Sciatic nerve (tissue), 2 donors: ENCODE measurements around the gene CARD9. TPM values are rescaled to one million over a fixed set of nuclear protein-coding genes. Genes with fewer than 3 reads are reported as not detected.
"Not testable (repeated sequence)": the region's sequence is repeated elsewhere in the genome, so short reads cannot be mapped to it uniquely, and the experiment has no call there.

ENCODE experiments used
- ATAC-seq: fragments of 200-7000 bp; cut with Tn5 transposase; one replicate; pipeline ENCODE4 v1.9.1; 2020; ENCODE audit warnings: mild to moderate bottlenecking, moderate library complexity
- DNase-seq: peaks from one replicate; pipeline ENCODE4 v3.0.0-alpha.2; 2020; ENCODE audit warnings: low spot score
- intact Hi-C: fragments of 100-400 bp; cut with DNase I; formaldehyde crosslinking; loops from one replicate; pipeline ENCODE4 v1.14.2; 2022
- total RNA-seq: library from RNA; stranded (reverse); fragmentation: NEBNext Ultra II Directional; extraction: Animal tissue kit (Norgen Biotek cat#: 25700); gene quantifications from one replicate; pipeline ENCODE4 v1.2.1, GENCODE V29; 2021
- donor health status: DM: no; HTN: no; CAD: no.
- donor health status: DM: no; HTN: no; CAD: no.

CARD9 gene
- total RNA-seq, 1 donor from 2014 or later = 4.0 TPM

DNA sequence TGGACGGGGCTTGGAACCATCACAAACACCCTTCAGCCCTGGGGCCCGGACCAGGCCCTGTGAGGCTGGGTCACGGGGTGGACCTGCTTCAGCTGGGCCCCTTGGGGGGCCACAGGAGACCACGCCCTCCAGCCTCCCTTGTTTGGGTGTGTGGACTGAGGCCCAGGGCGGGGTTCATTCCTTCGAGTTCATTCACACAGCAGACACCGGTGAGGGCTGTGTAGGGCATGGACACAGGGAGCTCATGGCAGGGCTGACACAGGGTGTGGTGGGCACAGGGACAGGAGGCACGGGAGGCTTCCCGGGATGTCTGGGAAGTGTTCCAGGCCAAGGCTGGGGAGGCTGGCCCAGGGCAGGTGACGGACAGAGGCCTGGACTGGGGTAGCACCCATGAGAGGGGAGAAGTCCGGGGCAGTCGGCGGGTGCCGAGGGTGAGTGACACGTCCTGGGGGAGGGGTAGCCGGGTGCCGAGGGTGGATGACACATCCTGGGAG, 18.8 kb downstream of the CARD9 start:
- DNase-seq = no peak
- intact Hi-C loops = no loop called here
- peak; percentile 18 for ATAC-seq

DNA sequence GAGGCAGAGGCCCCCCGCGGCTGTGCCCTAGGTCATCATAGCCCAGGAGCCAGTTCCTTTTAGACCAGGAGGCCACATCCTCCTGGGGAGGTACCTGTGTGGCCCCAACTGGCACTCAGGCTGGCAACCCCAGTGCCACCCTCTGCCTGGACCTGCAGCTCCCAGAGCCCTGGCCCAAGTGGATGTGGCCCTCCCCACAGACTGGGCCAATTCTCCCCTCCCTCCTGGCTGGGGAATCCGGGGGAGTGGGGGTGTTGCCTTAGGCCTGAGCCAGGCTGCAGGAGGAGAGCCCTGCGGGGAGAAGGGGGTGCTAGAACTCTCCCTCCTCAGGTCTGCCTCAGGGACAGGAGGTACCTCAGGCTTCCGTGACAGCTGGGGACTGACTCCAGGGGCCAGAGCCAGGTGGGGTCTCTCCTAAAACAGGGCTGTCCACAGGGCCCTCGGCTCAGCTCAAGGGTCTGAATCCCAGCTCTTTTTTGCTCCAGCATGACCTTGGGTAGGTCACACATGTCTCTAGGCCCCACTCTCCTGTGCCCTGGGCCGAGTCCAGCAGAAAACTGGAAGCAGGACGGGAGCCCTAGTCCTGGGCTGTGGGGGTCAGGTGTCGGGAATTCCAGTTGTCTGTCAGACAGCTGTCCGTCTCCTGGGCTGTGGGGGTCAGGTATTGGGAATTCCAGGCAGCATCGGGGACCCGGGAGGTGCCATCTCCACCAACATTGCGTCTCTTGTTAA, 19.5 kb downstream of the CARD9 start:
- ATAC-seq (peak; percentile 4), DNase-seq (no peak)
- intact Hi-C loops = no loop called here

GRCh38 chr9:136353088-136353487, 20.4 kb downstream of the CARD9 start:
- DNase-seq (no peak), ATAC-seq (no peak)
- intact Hi-C loops = no loop called here

- ATAC-seq (peak; percentile 5), DNase-seq (no peak)
- intact Hi-C loops = no loop called here
Measured at GRCh38 chr9:136352682-136353081, 20.8 kb downstream of the CARD9 start.

- intact Hi-C loops, DNase-seq, ATAC-seq: not testable (repeated sequence)
Measured at GRCh38 chr9:136351868-136352267, 21.6 kb downstream of the CARD9 start.

DNA sequence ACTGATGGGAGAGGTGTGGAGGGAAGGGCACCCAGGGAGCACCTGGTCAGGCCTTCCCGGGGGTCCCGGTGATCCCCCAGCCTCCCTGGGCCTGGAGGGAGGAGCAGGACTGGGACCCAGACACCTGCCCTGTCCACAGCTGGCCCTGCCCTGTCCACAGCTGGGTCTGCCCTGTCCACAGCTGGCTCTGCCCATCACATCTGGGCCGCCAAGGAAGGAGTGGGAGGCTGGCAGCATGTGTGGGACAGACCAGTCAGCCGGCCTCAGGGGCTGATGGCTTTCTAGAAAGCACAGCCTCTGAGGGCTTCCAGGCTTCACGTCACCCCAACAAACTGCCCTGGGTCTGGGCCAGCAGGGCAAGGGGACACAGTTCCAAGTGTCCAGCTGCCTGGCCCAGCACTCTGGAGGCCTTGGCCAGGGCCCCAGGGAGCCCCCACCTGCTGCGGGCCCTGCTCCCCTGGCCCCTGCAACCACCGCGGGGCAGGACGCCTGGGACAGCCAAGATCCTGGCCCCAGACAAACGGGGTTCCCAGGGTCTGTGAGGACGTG, 22.1 kb downstream of the CARD9 start:
- DNase-seq = no peak
- intact Hi-C loops = no loop called here
- no peak for ATAC-seq

- DNase-seq (no peak), ATAC-seq (no peak)
- intact Hi-C loops = no loop called here
Measured at GRCh38 chr9:136349546-136349945, 23.9 kb downstream of the CARD9 start.

- intact Hi-C loops = no loop called here
- ATAC-seq = no peak
- no peak for DNase-seq
Measured at GRCh38 chr9:136348691-136349090, 24.8 kb downstream of the CARD9 start.

- intact Hi-C loops = no loop called here
- DNase-seq = no peak
- ATAC-seq = no peak
Measured at GRCh38 chr9:136347472-136348256, 25.8 kb downstream of the CARD9 start.

- intact Hi-C loops = no loop called here
- no peak for ATAC-seq
- DNase-seq = no peak
Measured at GRCh38 chr9:136346927-136347465, 26.5 kb downstream of the CARD9 start.

- ATAC-seq = no peak
- no peak for DNase-seq
- intact Hi-C loops = no loop called here
Measured at GRCh38 chr9:136346157-136346481, 27.4 kb downstream of the CARD9 start.

DNA sequence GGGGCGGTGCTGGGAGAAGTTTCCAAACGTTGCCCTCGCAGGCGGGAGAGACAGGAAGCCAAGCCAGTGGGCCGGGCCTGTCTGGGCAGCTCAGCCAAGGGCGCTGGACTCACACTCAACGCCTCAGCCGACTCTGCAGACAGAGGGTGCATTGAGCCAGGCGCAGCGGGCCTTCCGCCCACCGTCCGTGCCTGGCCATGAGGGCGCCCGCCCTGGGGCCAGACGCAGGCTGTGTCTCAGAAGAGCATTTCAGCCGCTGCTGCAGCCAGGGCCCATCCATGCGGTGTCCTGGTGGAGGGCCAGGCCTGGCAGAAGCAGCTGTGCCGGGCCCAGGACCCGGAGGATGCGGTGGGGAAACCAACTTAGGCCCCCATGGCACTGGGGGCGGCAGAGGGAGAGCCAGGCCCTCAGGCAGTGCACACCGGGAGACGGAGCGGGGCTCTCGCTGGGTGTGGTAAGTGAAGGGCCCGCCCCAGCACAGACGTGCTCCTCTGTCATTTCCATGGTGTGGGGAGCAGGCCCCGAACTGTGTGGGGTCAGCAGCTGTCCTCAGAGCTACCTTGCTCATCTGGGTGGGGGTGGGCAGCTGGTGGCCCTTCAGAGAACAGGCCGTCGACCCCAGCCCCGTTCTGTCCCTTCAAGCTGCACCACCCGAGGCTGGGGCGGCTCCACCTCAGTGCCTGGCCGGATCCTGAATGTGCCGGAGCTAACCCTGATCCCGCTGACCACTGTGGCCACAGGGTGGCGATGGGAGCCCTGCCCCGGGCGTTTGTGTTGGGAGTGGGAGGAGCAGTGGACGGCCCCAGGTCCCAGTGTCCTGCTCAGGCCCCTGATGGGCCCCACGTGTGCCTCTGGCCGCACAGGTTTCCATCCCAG, 27.9 kb downstream of the CARD9 start:
- DNase-seq = peak; percentile 85
- intact Hi-C loops = no loop called here
- ATAC-seq = peak; percentile 75

DNA sequence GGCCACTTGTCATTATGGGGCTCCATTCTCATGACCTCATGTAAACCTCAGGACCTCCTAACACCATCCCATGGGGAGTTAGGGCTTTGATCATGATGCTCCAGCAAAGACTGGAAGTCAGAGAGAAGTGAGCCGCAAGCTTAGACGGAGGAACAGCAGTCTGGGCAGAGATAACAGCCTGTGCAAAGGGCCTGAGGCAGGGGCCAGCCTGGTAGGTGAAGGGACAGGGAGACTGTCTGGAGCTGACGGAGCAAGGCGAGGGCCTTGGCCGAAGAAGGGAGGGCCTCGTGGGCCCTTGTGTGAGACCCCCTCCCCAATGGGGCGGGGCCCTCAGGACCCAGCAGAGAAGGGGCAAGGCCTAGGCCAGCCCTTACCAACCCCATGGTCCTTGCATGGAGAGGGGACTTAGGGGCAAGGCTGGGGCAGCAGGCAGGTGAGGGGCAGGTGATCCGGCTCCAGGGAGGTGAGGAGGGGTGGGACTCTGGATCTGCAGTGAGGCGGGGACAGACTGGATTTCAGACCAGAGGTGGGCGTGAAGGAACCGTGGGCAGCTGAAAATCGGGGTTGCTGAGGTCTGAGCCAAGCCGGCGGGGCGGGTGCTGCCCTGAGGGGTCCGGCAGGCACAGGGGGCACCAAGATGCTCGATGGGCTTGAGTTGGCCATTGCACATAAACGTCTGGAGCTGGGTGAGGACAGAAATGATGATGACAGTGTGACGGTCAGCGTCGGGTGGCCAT, 28.8 kb downstream of the CARD9 start:
- intact Hi-C loops = no loop called here
- ATAC-seq (no peak), DNase-seq (no peak)

- ATAC-seq (no peak), DNase-seq (no peak)
- intact Hi-C loops = no loop called here
Measured at GRCh38 chr9:136343884-136344269, 29.6 kb downstream of the CARD9 start.

- ATAC-seq (peak; percentile 0), DNase-seq (no peak)
- intact Hi-C loops = no loop called here
Measured at GRCh38 chr9:136343121-136343883, 30.2 kb downstream of the CARD9 start.

DNA sequence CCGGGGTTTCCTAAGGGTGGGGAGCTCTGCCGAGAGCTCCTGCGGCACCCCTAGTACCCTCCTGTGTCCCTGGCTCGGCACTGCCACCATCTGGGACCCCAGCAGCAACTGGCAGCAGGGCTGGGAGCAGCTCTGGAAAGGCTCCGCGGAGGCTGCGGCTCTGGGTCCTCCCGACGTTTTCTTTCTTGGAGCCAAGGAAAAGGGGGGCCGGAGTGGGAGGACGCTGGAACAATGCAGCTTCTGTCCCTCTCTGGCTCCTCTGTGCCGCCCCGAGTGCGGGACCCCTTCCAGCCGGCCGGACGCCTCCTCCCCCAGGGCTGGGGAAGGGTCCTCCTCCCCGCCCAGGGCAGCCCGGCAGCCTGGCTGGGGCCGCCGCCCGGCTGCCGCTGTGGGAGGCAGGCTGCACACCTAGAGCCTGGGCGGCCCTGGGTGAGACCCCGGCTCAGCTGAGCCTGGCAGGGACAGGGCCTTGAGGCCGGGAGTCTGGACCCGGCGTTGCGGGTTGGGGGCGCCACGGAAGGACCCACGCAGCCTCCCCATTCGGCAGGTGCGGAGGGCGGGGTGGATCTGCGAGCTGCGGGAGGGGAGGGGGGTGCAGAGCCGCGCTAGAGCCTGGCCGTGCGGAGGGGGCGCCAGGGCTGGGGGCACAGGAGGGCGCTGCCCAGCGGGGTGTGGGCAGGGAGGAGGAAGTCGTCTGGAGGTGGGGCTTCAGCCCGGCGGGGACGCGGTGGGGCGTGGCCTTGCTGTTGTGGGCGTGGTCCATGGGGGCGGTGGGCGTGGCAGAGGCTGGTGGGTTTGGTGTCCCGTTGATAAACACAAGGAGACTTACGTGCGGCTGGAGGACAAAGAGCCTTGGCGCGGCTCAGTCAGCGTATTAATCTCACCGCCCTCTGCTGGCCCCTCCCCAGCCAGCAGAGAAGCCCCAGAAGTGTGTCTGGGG, 31.0 kb downstream of the CARD9 start:
- DNase-seq (peak; percentile 95), ATAC-seq (peak; percentile 65)
- intact Hi-C loops = no loop called here

- ATAC-seq (no peak), DNase-seq (no peak)
- intact Hi-C loops = no loop called here
Measured at GRCh38 chr9:136341769-136342168, 31.7 kb downstream of the CARD9 start.
